ENCODE data around the gene RBMS1. TPM values are rescaled to one million over a fixed set of nuclear protein-coding genes. Genes with fewer than 3 reads are reported as not detected.
A peak's percentile ranks its signal among the peaks of the same experiment; 100 is the strongest.

RBMS1 gene
- total RNA-seq, 2 experiments from 2014 or later: 35.8 to 38.6 TPM

DNA sequence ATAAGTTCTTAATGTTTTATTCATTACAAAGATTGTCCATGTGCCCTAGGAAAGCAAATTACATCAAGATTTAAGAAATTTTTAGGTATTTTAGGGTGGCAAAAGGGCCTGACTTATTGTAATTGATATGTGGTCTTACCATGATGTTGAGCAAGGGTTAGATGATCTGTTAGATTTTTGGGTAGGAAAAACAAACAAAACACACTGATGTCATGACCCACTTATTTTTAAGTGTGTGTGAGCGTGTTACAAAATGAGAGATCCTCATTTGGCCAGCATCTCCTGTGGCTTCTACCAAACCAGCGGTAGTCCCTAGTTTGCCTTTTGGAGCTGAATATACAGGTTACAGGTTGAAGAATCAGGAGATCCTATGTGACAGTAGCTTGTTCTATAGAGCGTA lies 203.8 kb downstream of the RBMS1 start:
- ChIA-PET CTCF (interaction anchor here (1.1 to 1.7 kb wide), 5 partner anchors 11 to 774 kb away, joined by 3 to 6 read pairs (median 4); no protein-coding TSS in a partner anchor), POLR2A (no interaction called here)
- DNase-seq: no peak
- Mint-ChIP-seq H3K4me3 (no peak overlapping the region), H3K36me3 (ENCODE audit: low read depth) (peaks cover 20% of the 10 kb centered on the region), H3K27me3 (no peaks in the 10 kb centered on the region), H3K27ac (no peak overlapping the region), H3K9me3 (no peaks in the 10 kb centered on the region), H3K4me1 (ENCODE audit: low read depth) (peaks cover 25% of the 10 kb centered on the region)
- ATAC-seq: no peak
- intact Hi-C loops (cut with micrococcal nuclease): no loop called here
- TF ChIP-seq, protein P1, sequence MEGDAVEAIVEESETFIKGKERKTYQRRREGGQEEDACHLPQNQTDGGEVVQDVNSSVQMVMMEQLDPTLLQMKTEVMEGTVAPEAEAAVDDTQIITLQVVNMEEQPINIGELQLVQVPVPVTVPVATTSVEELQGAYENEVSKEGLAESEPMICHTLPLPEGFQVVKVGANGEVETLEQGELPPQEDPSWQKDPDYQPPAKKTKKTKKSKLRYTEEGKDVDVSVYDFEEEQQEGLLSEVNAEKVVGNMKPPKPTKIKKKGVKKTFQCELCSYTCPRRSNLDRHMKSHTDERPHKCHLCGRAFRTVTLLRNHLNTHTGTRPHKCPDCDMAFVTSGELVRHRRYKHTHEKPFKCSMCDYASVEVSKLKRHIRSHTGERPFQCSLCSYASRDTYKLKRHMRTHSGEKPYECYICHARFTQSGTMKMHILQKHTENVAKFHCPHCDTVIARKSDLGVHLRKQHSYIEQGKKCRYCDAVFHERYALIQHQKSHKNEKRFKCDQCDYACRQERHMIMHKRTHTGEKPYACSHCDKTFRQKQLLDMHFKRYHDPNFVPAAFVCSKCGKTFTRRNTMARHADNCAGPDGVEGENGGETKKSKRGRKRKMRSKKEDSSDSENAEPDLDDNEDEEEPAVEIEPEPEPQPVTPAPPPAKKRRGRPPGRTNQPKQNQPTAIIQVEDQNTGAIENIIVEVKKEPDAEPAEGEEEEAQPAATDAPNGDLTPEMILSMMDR (IDR thresholded peaks at IDR 0.05): no peak

DNA sequence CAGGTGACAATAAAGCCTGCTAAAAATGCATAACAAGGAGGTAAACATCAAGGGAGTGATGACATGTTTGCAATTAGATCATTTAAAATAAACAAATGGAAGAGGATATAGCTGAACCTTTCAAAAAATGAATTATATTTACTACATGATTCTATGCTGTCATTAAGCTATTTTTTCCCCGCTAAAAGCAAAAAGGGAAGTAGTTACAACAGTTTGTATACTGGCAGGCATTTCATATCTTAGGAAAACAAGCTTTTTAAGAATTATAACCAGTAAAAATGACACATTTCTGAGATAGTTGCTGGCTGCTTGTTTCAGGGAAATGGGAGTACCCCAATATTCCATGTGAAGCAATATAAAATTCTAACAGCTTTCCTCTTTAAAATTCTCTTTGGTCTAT lies 204.5 kb downstream of the RBMS1 start:
- Mint-ChIP-seq H3K27ac (no peak overlapping the region), H3K36me3 (ENCODE audit: low read depth) (peaks cover 22% of the 10 kb centered on the region), H3K9me3 (no peaks in the 10 kb centered on the region), H3K27me3 (no peaks in the 10 kb centered on the region), H3K4me3 (no peak overlapping the region), H3K4me1 (ENCODE audit: low read depth) (peaks cover 23% of the 10 kb centered on the region)
- POLR2A ChIA-PET: no interaction called here
- intact Hi-C loops (cut with micrococcal nuclease): no loop called here
- CTCF ChIA-PET: interaction anchor here (1.1 to 1.7 kb wide), 4 partner anchors 10 to 775 kb away, joined by 3 to 6 read pairs (median 4); no protein-coding TSS in a partner anchor
- DNase-seq (no peak), ATAC-seq (no peak)
- TF ChIP-seq, protein P1 (IDR thresholded peaks at IDR 0.05): no peak

DNA sequence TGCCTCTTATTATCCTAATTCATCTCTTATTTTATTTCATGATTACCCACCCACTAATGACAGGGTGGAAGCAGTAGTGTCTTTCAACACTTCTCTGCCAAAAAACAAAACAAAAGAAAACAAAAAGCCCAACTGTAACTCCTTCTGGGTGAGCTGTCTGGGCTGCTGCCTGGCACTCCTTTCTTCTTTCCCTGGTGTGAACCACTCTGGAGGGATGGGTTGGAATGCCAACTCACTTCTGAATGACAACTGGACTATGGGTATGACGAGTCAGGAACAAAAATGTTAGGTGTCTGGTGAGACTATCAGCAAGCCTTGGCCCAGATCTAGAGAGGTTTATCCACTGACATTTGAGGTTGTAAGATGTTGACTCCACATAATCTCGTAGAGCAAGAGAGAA lies 205.3 kb downstream of the RBMS1 start:
- H3K27ac Mint-ChIP-seq: peak overlapping the region; percentile 59
- no peak overlapping the region for H3K4me3 Mint-ChIP-seq
- POLR2A ChIA-PET: no interaction called here
- no peaks in the 10 kb centered on the region for H3K9me3 Mint-ChIP-seq
- ATAC-seq (no peak), DNase-seq (no peak)
- TF ChIP-seq, protein P1 (IDR thresholded peaks at IDR 0.05): no peak
- H3K27me3 Mint-ChIP-seq: no peaks in the 10 kb centered on the region
- peaks cover 25% of the 10 kb centered on the region for H3K36me3 Mint-ChIP-seq (ENCODE audit: low read depth)
- intact Hi-C loops (cut with micrococcal nuclease): no loop called here
- H3K4me1 Mint-ChIP-seq (ENCODE audit: low read depth): peaks cover 18% of the 10 kb centered on the region
- CTCF ChIA-PET: no interaction called here

DNA sequence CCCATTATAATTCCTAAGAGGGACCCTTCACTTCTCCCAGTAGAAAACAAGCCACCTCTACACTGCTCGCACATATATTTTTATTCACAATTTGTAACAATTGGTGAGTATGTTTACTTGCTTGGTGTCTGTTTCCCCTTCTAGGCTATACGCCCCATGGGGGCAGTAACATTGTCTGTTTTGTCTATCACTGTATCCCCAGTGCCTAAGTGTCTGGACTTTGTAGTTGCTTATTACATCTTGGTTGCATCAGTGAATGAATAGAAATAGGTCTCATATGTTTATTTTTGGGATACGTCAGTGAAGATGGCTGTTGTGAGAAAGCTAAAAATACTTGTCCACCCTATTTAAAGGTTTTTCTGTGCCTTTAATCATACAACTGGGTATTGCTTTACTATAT lies 206.1 kb downstream of the RBMS1 start:
- ChIA-PET CTCF (no interaction called here), POLR2A (no interaction called here)
- DNase-seq: no peak
- H3K36me3 Mint-ChIP-seq (ENCODE audit: low read depth): peaks cover 23% of the 10 kb centered on the region
- ATAC-seq: no peak
- TF ChIP-seq, protein P1 (IDR thresholded peaks at IDR 0.05): no peak
- peaks cover 14% of the 10 kb centered on the region for H3K4me1 Mint-ChIP-seq (ENCODE audit: low read depth)
- no peaks in the 10 kb centered on the region for H3K27me3 Mint-ChIP-seq
- H3K4me3 Mint-ChIP-seq: no peak overlapping the region
- intact Hi-C loops (cut with micrococcal nuclease): no loop called here
- no peak overlapping the region for H3K27ac Mint-ChIP-seq
- H3K9me3 Mint-ChIP-seq: no peaks in the 10 kb centered on the region

DNA sequence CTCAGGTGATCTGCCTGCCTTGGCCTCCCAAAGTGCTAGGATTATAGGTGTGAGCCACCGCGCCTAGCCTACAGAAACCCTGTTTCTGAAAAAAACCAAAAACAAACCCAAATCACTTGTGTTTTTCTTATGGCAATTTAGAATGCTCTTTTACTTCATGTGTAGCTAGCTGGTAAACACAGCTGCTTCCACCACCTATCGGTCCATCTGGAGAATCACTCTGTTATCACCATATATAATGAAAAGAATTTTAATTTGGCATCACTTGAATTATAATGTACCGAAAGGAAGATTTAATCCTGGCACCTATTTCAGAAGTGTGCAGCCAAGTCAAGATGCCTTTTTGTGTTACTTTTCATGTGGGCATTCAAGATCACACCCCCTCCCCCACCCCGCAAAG lies 207.1 kb downstream of the RBMS1 start:
- Mint-ChIP-seq H3K27me3 (no peaks in the 10 kb centered on the region), H3K27ac (no peak overlapping the region), H3K9me3 (no peaks in the 10 kb centered on the region), H3K36me3 (ENCODE audit: low read depth) (peaks cover 24% of the 10 kb centered on the region), H3K4me1 (ENCODE audit: low read depth) (peaks cover 16% of the 10 kb centered on the region), H3K4me3 (no peak overlapping the region)
- no peak for ATAC-seq
- POLR2A ChIA-PET: no interaction called here
- no peak for DNase-seq
- intact Hi-C loops (cut with micrococcal nuclease): no loop called here
- CTCF ChIA-PET: no interaction called here
- TF ChIP-seq, protein P1 (IDR thresholded peaks at IDR 0.05): no peak

Data from activated CD8-positive, alpha-beta T cell treated with anti-CD3 and anti-CD28 coated beads for 36 hours (primary cell).